H1 (cell line): ENCODE data around the gene SLC25A45. TPM values are rescaled to one million over a fixed set of nuclear protein-coding genes. Genes with fewer than 3 reads are reported as not detected.

ENCODE experiments used
- EZH2 ChIP-seq: fragments of 200-600 bp; sonication (generic); IDR thresholded peaks from 2 replicates; pipeline ENCODE4 v1.7.1; 2012; ENCODE audit warnings: low read depth, mild to moderate bottlenecking, moderate library complexity, low read length, inconsistent platforms; ENCODE audit not compliant: severe bottlenecking
- KDM5A ChIP-seq: fragments of 200-600 bp; IDR thresholded peaks from 2 replicates; pipeline ENCODE4 v1.7.1; 2012; ENCODE audit warnings: mild to moderate bottlenecking, low read length, inconsistent platforms, mixed read lengths
- NANOG ChIP-seq: IDR thresholded peaks from 2 replicates; pipeline ENCODE4 v1.6.1; 2011; ENCODE audit warnings: low read length, low read depth, mild to moderate bottlenecking, inconsistent platforms; ENCODE audit not compliant: insufficient read depth, poor library complexity, severe bottlenecking
- POLR2A ChIP-seq, 2 experiments: IDR thresholded peaks; 1 replicate in 1 of 2; 2 replicates in 1 of 2; pipeline ENCODE4 v1.6.1; 2011; ENCODE audit warnings: low read depth in 2 of 2, low read length in 2 of 2, mild to moderate bottlenecking in 2 of 2; ENCODE audit errors: control extremely low read depth in 1 of 2
- RFX5 ChIP-seq: IDR thresholded peaks from 2 replicates; pipeline ENCODE4 v1.6.1; 2011; ENCODE audit warnings: low read depth, low read length, improper control_type of control experiment, borderline replicate concordance
- SIRT6 ChIP-seq: IDR thresholded peaks from one replicate; pipeline ENCODE4 v1.7.1; 2012; ENCODE audit warnings: low read length, inconsistent platforms
- SP1 ChIP-seq: IDR thresholded peaks from 2 replicates; pipeline ENCODE4 v1.6.1; 2011; ENCODE audit warnings: low read depth, low read length
- TBP ChIP-seq: IDR thresholded peaks from 2 replicates; pipeline ENCODE4 v1.6.1; 2011; ENCODE audit warnings: low read depth, low read length, improper control_type of control experiment
- USF2 ChIP-seq: IDR thresholded peaks from 2 replicates; pipeline ENCODE4 v1.6.1; 2011; ENCODE audit warnings: low read length, improper control_type of control experiment
- polyA plus RNA-seq, 7 experiments: library from polyadenylated mRNA; depleted of rRNA in 3 of 7; stranded (reverse) in 5 of 7; unstranded in 2 of 7; fragments of >200 nt in 5 of 7; fragments of 200-250 nt in 2 of 7; gene quantifications; 1 replicate in 5 of 7; 2 replicates in 1 of 7; 4 replicates in 1 of 7; pipeline versions ENCODE4 v1.2.1 to v1.2.3, GENCODE V29; 2011 to 2013; ENCODE audit warnings: missing spikeins in 2 of 7, mixed read lengths in 2 of 7
- total RNA-seq: library from RNA; stranded (reverse); fragmentation: NEBNext Ultra II Directional; extraction: Animal tissue kit (Norgen Biotek cat#: 25700); gene quantifications from 2 replicates; pipeline ENCODE4 v1.2.1, GENCODE V29; 2021
- TF ChIP-seq, protein P1 (sequence below): fragments of 300-600 bp; sonication (generic); IDR thresholded peaks from 2 replicates; pipeline ENCODE4 v1.7.1; 2012; ENCODE audit warnings: low read length, moderate library complexity, mild to moderate bottlenecking, inconsistent platforms; ENCODE audit not compliant: insufficient replicate concordance

Gene SLC25A45
- total and polyA plus RNA-seq, 2 of the 8 experiments (the other 6 are each of a cell fraction or from before 2014, with no cell fraction given) = 0.54 to 0.59 TPM

- TF ChIP-seq, protein P1, sequence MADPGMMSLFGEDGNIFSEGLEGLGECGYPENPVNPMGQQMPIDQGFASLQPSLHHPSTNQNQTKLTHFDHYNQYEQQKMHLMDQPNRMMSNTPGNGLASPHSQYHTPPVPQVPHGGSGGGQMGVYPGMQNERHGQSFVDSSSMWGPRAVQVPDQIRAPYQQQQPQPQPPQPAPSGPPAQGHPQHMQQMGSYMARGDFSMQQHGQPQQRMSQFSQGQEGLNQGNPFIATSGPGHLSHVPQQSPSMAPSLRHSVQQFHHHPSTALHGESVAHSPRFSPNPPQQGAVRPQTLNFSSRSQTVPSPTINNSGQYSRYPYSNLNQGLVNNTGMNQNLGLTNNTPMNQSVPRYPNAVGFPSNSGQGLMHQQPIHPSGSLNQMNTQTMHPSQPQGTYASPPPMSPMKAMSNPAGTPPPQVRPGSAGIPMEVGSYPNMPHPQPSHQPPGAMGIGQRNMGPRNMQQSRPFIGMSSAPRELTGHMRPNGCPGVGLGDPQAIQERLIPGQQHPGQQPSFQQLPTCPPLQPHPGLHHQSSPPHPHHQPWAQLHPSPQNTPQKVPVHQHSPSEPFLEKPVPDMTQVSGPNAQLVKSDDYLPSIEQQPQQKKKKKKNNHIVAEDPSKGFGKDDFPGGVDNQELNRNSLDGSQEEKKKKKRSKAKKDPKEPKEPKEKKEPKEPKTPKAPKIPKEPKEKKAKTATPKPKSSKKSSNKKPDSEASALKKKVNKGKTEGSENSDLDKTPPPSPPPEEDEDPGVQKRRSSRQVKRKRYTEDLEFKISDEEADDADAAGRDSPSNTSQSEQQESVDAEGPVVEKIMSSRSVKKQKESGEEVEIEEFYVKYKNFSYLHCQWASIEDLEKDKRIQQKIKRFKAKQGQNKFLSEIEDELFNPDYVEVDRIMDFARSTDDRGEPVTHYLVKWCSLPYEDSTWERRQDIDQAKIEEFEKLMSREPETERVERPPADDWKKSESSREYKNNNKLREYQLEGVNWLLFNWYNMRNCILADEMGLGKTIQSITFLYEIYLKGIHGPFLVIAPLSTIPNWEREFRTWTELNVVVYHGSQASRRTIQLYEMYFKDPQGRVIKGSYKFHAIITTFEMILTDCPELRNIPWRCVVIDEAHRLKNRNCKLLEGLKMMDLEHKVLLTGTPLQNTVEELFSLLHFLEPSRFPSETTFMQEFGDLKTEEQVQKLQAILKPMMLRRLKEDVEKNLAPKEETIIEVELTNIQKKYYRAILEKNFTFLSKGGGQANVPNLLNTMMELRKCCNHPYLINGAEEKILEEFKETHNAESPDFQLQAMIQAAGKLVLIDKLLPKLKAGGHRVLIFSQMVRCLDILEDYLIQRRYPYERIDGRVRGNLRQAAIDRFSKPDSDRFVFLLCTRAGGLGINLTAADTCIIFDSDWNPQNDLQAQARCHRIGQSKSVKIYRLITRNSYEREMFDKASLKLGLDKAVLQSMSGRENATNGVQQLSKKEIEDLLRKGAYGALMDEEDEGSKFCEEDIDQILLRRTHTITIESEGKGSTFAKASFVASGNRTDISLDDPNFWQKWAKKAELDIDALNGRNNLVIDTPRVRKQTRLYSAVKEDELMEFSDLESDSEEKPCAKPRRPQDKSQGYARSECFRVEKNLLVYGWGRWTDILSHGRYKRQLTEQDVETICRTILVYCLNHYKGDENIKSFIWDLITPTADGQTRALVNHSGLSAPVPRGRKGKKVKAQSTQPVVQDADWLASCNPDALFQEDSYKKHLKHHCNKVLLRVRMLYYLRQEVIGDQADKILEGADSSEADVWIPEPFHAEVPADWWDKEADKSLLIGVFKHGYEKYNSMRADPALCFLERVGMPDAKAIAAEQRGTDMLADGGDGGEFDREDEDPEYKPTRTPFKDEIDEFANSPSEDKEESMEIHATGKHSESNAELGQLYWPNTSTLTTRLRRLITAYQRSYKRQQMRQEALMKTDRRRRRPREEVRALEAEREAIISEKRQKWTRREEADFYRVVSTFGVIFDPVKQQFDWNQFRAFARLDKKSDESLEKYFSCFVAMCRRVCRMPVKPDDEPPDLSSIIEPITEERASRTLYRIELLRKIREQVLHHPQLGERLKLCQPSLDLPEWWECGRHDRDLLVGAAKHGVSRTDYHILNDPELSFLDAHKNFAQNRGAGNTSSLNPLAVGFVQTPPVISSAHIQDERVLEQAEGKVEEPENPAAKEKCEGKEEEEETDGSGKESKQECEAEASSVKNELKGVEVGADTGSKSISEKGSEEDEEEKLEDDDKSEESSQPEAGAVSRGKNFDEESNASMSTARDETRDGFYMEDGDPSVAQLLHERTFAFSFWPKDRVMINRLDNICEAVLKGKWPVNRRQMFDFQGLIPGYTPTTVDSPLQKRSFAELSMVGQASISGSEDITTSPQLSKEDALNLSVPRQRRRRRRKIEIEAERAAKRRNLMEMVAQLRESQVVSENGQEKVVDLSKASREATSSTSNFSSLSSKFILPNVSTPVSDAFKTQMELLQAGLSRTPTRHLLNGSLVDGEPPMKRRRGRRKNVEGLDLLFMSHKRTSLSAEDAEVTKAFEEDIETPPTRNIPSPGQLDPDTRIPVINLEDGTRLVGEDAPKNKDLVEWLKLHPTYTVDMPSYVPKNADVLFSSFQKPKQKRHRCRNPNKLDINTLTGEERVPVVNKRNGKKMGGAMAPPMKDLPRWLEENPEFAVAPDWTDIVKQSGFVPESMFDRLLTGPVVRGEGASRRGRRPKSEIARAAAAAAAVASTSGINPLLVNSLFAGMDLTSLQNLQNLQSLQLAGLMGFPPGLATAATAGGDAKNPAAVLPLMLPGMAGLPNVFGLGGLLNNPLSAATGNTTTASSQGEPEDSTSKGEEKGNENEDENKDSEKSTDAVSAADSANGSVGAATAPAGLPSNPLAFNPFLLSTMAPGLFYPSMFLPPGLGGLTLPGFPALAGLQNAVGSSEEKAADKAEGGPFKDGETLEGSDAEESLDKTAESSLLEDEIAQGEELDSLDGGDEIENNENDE = no peak
- no peak for TF ChIP-seq SP1
- no peak for TF ChIP-seq KDM5A
- TF ChIP-seq EZH2 = no peak
- TF ChIP-seq USF2 = no peak
- TF ChIP-seq POLR2A (IDR thresholded peaks at IDR 0.05; ENCODE audit: control extremely low read depth in 1 of 2, low read depth in 2 of 2, low read length in 2 of 2) = no peak
- TF ChIP-seq SIRT6 = no peak
- no peak for TF ChIP-seq RFX5
- TF ChIP-seq TBP = no peak
- TF ChIP-seq NANOG = no peak
These were observed 7.0 kb upstream of the SLC25A45 start (continued) for GRCh38 chr11:65389294-65389980.
